Parathyroid adenoma (tissue), 2 donors: ENCODE data around the gene DOCK2.

ENCODE experiments used
- H2AFZ ChIP-seq: fragments of 300-600 bp; sonication (generic); one replicate; pipeline ENCODE4 v1.7.0; 2017; ENCODE audit warnings: antibody characterized with exemption, mild to moderate bottlenecking
- H3K27ac ChIP-seq: fragments of 300-600 bp; sonication (generic); one replicate; pipeline ENCODE4 v1.7.0; 2017
- H3K27me3 ChIP-seq: fragments of 300-600 bp; sonication (generic); one replicate; pipeline ENCODE4 v1.7.0; 2017; ENCODE audit warnings: low read length; ENCODE audit not compliant: control insufficient read depth, insufficient read depth
- H3K36me3 ChIP-seq: fragments of 300-600 bp; sonication (generic); one replicate; pipeline ENCODE4 v1.7.0; 2017; ENCODE audit warnings: low read length; ENCODE audit not compliant: control insufficient read depth, insufficient read depth
- H3K4me1 ChIP-seq: fragments of 300-600 bp; sonication (generic); one replicate; pipeline ENCODE4 v1.7.0; 2017; ENCODE audit warnings: control low read depth
- H3K4me2 ChIP-seq: fragments of 300-600 bp; sonication (generic); one replicate; pipeline ENCODE4 v1.7.0; 2017; ENCODE audit warnings: low read length
- H3K4me3 ChIP-seq: fragments of 300-600 bp; sonication (generic); one replicate; pipeline ENCODE4 v1.7.0; 2017; ENCODE audit warnings: low read depth, low read length
- H3K79me2 ChIP-seq: fragments of 300-600 bp; sonication (generic); one replicate; pipeline ENCODE4 v1.7.0; 2017; ENCODE audit warnings: control low read depth
- H3K9ac ChIP-seq: fragments of 300-600 bp; sonication (generic); one replicate; pipeline ENCODE4 v1.7.0; 2017; ENCODE audit warnings: mild to moderate bottlenecking
- H3K9me3 ChIP-seq: fragments of 300-600 bp; sonication (generic); one replicate; pipeline ENCODE4 v1.7.0; 2017; ENCODE audit warnings: low read length; ENCODE audit not compliant: control insufficient read depth
- CTCF ChIP-seq: fragments of 300-600 bp; sonication (generic); IDR thresholded peaks from one replicate; pipeline ENCODE4 v1.7.0; 2017; ENCODE audit warnings: antibody characterized with exemption, mild to moderate bottlenecking
- donor health status: primary hyperparathyroidism.

DOCK2 gene

DNA sequence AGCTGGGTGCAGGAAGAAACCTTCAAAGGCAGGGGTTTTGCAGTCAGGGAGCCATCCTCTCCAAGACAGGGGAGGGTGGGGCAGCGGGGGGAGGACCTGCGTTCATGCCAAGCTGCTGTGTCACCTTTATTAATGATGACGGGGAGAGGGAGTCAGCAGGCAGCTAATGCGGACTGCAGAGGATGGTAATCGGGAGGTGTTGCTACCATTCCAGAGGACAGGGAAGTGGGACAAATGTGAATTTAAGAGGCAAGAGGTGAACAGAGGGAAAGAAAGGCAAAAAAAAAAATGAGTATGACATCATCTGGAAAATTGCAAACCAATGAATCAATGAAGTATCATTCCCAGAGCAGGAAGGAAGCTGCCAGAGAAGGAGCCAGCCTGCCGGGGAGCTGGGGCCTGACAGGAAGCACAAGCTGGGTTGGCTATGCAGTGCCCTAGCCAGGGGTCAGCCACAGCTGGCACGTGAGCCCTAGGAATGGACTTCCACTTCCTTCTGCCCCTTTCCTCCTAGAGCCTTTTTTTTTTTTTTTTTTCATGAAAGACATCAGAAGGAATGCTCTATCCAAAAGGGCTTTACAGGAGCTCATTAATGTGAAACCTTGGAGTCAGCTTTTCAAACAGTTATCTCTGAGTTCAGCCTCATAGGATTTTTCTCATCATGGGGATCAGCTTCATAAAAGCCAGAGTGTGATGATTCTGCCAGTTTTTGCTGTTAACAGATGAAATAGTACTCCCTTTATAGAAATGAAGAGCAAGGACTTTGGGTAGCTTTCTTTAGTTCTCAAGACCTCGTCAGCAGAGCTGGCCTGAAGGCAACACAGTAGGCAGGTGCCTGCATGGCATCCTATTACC lies 334.1 kb downstream of the DOCK2 start:
- Histone ChIP-seq H3K36me3 (no peaks in the 10 kb centered on the region), H3K27me3 (no peaks in the 10 kb centered on the region), H3K9me3 (no peaks in the 10 kb centered on the region), H3K4me1 (no peaks in the 10 kb centered on the region), H3K9ac (no peak overlapping the region), H3K79me2 (no peaks in the 10 kb centered on the region), H3K4me2 (no peak overlapping the region), H3K27ac (no peak overlapping the region), H3K4me3 (no peak overlapping the region), H2AFZ (no peak overlapping the region)
- TF ChIP-seq CTCF = no peak

DNA sequence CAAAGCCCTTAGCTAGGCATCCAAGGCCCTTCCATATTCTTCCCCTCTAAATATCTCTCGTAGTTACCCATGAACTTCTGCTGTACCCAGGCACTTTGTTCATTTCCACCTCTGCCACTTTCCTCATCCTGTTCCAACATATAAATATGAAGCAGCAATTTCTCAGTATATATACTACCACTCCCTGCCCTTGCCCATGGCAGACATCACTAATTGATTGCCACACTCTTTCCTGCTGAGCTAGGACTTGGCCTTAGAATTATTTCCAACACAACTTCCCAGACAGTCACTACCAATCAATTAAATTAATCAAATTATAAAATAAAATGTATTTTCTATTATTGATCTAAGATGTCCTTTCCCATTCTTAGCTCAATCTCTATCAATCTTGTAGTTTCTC lies 334.7 kb downstream of the DOCK2 start:
- H3K79me2 ChIP-seq = no peaks in the 10 kb centered on the region
- no peaks in the 10 kb centered on the region for H3K9me3 ChIP-seq
- H3K36me3 ChIP-seq = no peaks in the 10 kb centered on the region
- no peak overlapping the region for H3K9ac ChIP-seq
- H3K4me1 ChIP-seq = no peaks in the 10 kb centered on the region
- H3K4me2 ChIP-seq = no peak overlapping the region
- H2AFZ ChIP-seq = no peak overlapping the region
- H3K4me3 ChIP-seq = no peak overlapping the region
- no peaks in the 10 kb centered on the region for H3K27me3 ChIP-seq
- TF ChIP-seq CTCF = no peak
- no peak overlapping the region for H3K27ac ChIP-seq

GRCh38 chr5:169973056-169973455 lies 336.0 kb downstream of the DOCK2 start:
- Histone ChIP-seq H3K27me3 (no peaks in the 10 kb centered on the region), H3K9me3 (no peaks in the 10 kb centered on the region), H3K27ac (no peak overlapping the region), H3K79me2 (no peaks in the 10 kb centered on the region), H2AFZ (no peak overlapping the region), H3K36me3 (no peaks in the 10 kb centered on the region), H3K4me3 (no peak overlapping the region), H3K9ac (no peak overlapping the region), H3K4me1 (no peaks in the 10 kb centered on the region), H3K4me2 (no peak overlapping the region)
- no peak for TF ChIP-seq CTCF

- no peak overlapping the region for H2AFZ ChIP-seq
- H3K9ac ChIP-seq = no peak overlapping the region
- no peaks in the 10 kb centered on the region for H3K36me3 ChIP-seq
- no peaks in the 10 kb centered on the region for H3K79me2 ChIP-seq
- no peaks in the 10 kb centered on the region for H3K9me3 ChIP-seq
- H3K27ac ChIP-seq = no peak overlapping the region
- H3K4me2 ChIP-seq = no peak overlapping the region
- H3K4me3 ChIP-seq = no peak overlapping the region
- no peak for TF ChIP-seq CTCF
- no peaks in the 10 kb centered on the region for H3K4me1 ChIP-seq
- no peaks in the 10 kb centered on the region for H3K27me3 ChIP-seq
Measured at GRCh38 chr5:169974121-169974770, 337.2 kb downstream of the DOCK2 start.
